KMS-11 (cell line): ENCODE data around the gene NLGN1.

Source experiments
- H2AFZ ChIP-seq: fragments of 200-600 bp; sonication (generic); 2 replicates; pipeline ENCODE4 v1.6.1; 2016; ENCODE audit warnings: antibody characterized with exemption, mixed run types, low read depth
- H3K27ac ChIP-seq: fragments of 200-600 bp; sonication (generic); 2 replicates; pipeline ENCODE4 v1.6.1; 2016; ENCODE audit warnings: mild to moderate bottlenecking, mixed run types
- H3K27me3 ChIP-seq: fragments of 200-600 bp; sonication (generic); 2 replicates; pipeline ENCODE4 v1.6.1; 2017; ENCODE audit warnings: mild to moderate bottlenecking, low read depth, mixed run types, moderate library complexity; ENCODE audit not compliant: insufficient read depth
- H3K36me3 ChIP-seq: fragments of 200-600 bp; sonication (generic); 2 replicates; pipeline ENCODE4 v1.6.1; 2017; ENCODE audit warnings: mild to moderate bottlenecking, mixed run types; ENCODE audit not compliant: insufficient read depth
- H3K4me1 ChIP-seq: fragments of 200-600 bp; sonication (generic); 2 replicates; pipeline ENCODE4 v1.6.1; 2016; ENCODE audit warnings: mild to moderate bottlenecking, low read depth, mixed run types; ENCODE audit not compliant: poor library complexity, severe bottlenecking
- H3K4me2 ChIP-seq: fragments of 200-600 bp; sonication (generic); 2 replicates; pipeline ENCODE4 v1.7.0; 2016; ENCODE audit warnings: mild to moderate bottlenecking, mixed run types
- H3K4me3 ChIP-seq: fragments of 200-600 bp; sonication (generic); IDR thresholded peaks from 2 replicates; pipeline ENCODE4 v1.6.1; 2017; ENCODE audit warnings: low read depth, low read length, mixed read lengths; ENCODE audit not compliant: insufficient read depth
- H3K79me2 ChIP-seq: fragments of 200-600 bp; sonication (generic); 2 replicates; pipeline ENCODE4 v1.6.1; 2016; ENCODE audit warnings: low read depth, mixed run types; ENCODE audit not compliant: insufficient read depth
- H3K9ac ChIP-seq: fragments of 200-600 bp; sonication (generic); 2 replicates; pipeline ENCODE4 v1.6.1; 2016; ENCODE audit warnings: mild to moderate bottlenecking, mixed run types
- H4K20me1 ChIP-seq: fragments of 200-600 bp; sonication (generic); 2 replicates; pipeline ENCODE4 v1.6.1; 2016; ENCODE audit warnings: mild to moderate bottlenecking, mixed run types; ENCODE audit not compliant: insufficient read depth
- CTCF ChIP-seq: fragments of 200-600 bp; sonication (generic); conservative IDR thresholded peaks from 2 replicates; pipeline ENCODE4 v1.6.1; 2017; ENCODE audit warnings: low read depth, mild to moderate bottlenecking, antibody characterized with exemption, low read length, moderate library complexity, mixed read lengths

Gene NLGN1

GRCh38 chr3:174334111-174334510 lies 936.6 kb downstream of the NLGN1 start:
- Histone ChIP-seq H3K9ac (no peak overlapping the region), H2AFZ (no peak overlapping the region), H3K4me2 (no peak overlapping the region), H3K79me2 (no peaks in the 10 kb centered on the region), H3K4me1 (no peaks in the 10 kb centered on the region), H3K36me3 (no peaks in the 10 kb centered on the region), H3K27ac (no peak overlapping the region), H4K20me1 (no peaks in the 10 kb centered on the region), H3K4me3 (no peak overlapping the region), H3K27me3 (no peaks in the 10 kb centered on the region)
- no peak for TF ChIP-seq CTCF

- H4K20me1 ChIP-seq: no peaks in the 10 kb centered on the region
- no peak overlapping the region for H3K27ac ChIP-seq
- no peaks in the 10 kb centered on the region for H3K79me2 ChIP-seq
- H3K4me2 ChIP-seq: no peak overlapping the region
- no peaks in the 10 kb centered on the region for H3K4me1 ChIP-seq
- H2AFZ ChIP-seq: no peak overlapping the region
- no peak overlapping the region for H3K9ac ChIP-seq
- no peaks in the 10 kb centered on the region for H3K27me3 ChIP-seq
- H3K36me3 ChIP-seq: no peaks in the 10 kb centered on the region
- H3K4me3 ChIP-seq: no peak overlapping the region
- no peak for TF ChIP-seq CTCF
Observed at GRCh38 chr3:174335324-174335723, 937.8 kb downstream of the NLGN1 start.

GRCh38 chr3:174335910-174336309 lies 938.4 kb downstream of the NLGN1 start:
- H3K27ac ChIP-seq: no peak overlapping the region
- H3K9ac ChIP-seq: no peak overlapping the region
- no peak overlapping the region for H3K4me2 ChIP-seq
- H3K79me2 ChIP-seq: no peaks in the 10 kb centered on the region
- H2AFZ ChIP-seq: no peak overlapping the region
- H3K27me3 ChIP-seq: no peaks in the 10 kb centered on the region
- H3K36me3 ChIP-seq: no peaks in the 10 kb centered on the region
- H3K4me1 ChIP-seq: no peaks in the 10 kb centered on the region
- H3K4me3 ChIP-seq: no peak overlapping the region
- no peak for TF ChIP-seq CTCF
- H4K20me1 ChIP-seq: no peaks in the 10 kb centered on the region
